VCaP (cell line): ENCODE measurements around the gene ZNF841.

Experiments used
- H3K27ac ChIP-seq: fragments of 450-650 bp; 2 replicates; pipeline ENCODE4 v1.5.1; 2017
- CTCF ChIP-seq: fragments of 450-650 bp; conservative IDR thresholded peaks from 2 replicates; pipeline ENCODE4 v1.5.1; 2017; ENCODE audit warnings: mild to moderate bottlenecking, moderate library complexity

The ZNF841 gene

GRCh38 chr19:52101866-52102562 is 6.4 kb upstream of the ZNF841 start:
- no peak overlapping the region for H3K27ac ChIP-seq
- TF ChIP-seq CTCF, result no peak

- H3K27ac ChIP-seq, result no peak overlapping the region
- TF ChIP-seq CTCF, result no peak
Observed at GRCh38 chr19:52099497-52100138, 4.1 kb upstream of the ZNF841 start.

DNA sequence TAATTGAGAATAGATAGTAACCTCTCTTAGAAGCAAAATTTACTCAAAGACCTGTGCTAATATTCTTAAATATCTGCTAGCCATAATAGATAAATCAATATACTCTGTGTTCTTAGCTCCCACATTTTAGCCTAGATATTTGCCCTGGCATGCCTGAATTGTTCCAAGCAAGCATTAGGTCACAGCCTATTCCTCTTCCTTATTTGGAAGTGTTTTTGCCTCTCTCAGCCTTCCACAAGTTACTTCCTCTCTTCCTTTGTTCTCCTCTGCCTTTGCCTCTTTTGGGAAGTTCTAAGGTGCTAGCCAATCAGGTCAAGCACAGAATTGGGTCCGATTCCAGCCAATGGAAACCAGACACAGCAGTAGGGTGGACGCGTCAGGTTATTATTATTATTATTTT is 851 bp upstream of the ZNF841 start:
- peak overlapping the region; percentile 79 for H3K27ac ChIP-seq

- TF ChIP-seq CTCF, result no peak
- H3K27ac ChIP-seq, result peak overlapping the region; percentile 79
Observed at GRCh38 chr19:52094526-52095130, 937 bp downstream of the ZNF841 start.

GRCh38 chr19:52086481-52086880 is 9.1 kb downstream of the ZNF841 start:
- TF ChIP-seq CTCF, result no peak
- H3K27ac ChIP-seq, result no peak overlapping the region

GRCh38 chr19:52070496-52070895 is 25.1 kb downstream of the ZNF841 start:
- TF ChIP-seq CTCF, result no peak
- H3K27ac ChIP-seq, result no peak overlapping the region

GRCh38 chr19:52069653-52070052 is 25.9 kb downstream of the ZNF841 start:
- H3K27ac ChIP-seq, result no peak overlapping the region
- no peak for TF ChIP-seq CTCF

GRCh38 chr19:52066258-52066863 is 29.2 kb downstream of the ZNF841 start:
- no peak overlapping the region for H3K27ac ChIP-seq

More at GRCh38 chr19:52066258-52066863, 29.2 kb downstream of the ZNF841 start:
- TF ChIP-seq CTCF, result no peak
